ENCODE measurements around the gene WBP2NL.
"Not testable (repeated sequence)": the region's sequence is repeated elsewhere in the genome, so short reads cannot be mapped to it uniquely, and the experiment has no call there.

The WBP2NL gene, protein sequence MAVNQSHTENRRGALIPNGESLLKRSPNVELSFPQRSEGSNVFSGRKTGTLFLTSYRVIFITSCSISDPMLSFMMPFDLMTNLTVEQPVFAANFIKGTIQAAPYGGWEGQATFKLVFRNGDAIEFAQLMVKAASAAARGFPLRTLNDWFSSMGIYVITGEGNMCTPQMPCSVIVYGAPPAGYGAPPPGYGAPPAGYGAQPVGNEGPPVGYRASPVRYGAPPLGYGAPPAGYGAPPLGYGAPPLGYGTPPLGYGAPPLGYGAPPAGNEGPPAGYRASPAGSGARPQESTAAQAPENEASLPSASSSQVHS

DNA sequence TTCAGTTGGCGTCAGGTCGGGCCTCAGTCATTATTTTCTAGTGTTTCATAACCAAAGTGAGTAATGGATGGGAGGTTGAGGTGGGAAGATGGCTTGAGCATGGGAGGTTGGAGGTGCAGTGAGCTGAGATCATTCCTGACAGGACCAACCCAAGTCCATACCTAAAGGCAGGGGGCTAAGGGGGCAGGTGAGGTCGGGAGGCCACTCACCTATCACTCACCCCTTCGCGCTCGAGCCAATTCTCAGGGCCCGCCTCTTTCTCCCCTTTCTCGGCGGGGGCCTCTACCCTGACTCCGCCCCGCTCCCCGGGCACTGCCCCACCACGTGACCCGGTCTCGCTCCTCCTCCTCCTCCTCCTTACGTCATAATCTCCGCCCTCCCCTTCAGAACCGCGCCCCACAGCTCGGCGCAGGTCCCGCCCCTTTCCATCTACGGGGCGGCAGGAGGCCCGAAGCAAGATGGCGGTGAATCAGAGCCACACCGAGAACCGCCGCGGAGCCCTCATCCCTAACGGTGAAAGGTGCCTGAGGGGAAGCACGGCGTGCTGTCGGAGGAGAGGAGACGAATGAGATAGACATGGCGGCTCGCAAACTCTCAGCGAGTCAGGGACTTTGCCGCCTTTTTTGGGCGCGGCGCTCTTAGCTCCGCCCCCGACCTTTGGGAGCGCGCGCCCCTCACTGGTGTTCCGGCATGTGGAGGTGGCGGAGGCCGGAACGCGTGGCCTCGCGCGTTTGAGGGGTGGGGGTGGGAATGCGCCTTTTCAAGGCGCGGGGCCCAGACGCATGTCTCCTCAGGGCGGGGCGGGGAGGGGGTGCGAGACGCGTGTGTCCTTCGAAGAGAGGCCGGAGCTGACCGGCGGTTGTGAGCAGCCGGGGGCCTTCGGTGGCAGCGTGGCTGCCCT lies at the start of gene WBP2NL:
TSS of gene WBP2NL (plus strand) at position 428 of the 901 bp plus-strand sequence. CDS start at position 459, 31 bp downstream.
- peak; percentile 82 to 86 for DNase-seq (ENCODE audit: low read depth in 2 of 2)

DNA sequence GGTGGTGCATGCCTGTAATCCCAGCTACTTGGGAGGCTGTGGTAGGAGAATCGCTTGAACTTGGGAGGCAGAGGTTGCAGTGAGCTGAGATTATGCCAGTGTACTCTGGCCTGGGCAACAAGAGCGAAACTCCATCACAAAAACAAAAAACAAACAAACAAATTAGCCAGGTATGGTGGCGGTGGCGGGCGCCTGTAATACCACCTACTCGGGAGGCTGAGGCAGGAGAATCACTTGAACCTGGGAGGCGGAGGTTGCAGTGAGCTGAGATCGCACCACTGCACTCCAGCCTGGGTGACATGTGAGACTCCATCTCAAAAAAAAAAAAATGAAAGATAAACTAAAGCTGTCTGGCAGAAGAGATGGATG lies 49.7 kb upstream of the WBP2NL start:
- DNase-seq (ENCODE audit: low read depth in 2 of 2): not testable (repeated sequence)

DNA sequence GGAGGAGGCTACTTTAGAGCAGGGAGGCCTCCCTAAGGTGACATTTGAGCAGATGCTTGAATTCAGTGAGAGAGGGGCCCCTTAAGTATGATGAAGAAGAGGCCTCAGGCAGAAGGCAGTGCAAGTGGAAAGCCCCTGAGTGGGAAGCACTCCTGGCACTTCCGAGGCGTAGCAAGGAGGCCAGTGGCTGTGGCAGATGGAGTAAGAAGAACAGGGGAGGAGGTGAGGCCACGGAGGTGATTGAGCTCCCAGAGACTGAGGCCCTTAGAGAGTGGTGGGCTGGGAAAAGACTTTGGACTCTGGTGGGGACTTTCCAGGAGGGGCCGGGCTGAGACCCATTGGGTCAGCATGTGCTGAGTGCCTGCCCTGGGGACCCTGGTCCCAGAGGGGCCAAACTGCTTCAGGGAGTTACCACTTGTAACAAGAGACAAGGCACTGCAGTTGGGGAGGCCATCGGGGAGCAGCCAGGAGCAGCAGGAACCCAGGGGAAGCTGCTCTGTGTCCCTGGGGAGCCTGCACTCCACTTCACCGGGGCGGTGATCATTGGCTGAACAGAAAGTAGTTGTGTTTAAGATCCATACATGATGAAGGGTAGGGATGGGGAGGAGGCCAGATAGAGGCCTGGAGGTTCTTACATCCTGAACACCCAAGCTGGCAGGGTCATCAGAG lies 49.2 kb upstream of the WBP2NL start:
- DNase-seq (ENCODE audit: low read depth in 2 of 2): no peak

DNA sequence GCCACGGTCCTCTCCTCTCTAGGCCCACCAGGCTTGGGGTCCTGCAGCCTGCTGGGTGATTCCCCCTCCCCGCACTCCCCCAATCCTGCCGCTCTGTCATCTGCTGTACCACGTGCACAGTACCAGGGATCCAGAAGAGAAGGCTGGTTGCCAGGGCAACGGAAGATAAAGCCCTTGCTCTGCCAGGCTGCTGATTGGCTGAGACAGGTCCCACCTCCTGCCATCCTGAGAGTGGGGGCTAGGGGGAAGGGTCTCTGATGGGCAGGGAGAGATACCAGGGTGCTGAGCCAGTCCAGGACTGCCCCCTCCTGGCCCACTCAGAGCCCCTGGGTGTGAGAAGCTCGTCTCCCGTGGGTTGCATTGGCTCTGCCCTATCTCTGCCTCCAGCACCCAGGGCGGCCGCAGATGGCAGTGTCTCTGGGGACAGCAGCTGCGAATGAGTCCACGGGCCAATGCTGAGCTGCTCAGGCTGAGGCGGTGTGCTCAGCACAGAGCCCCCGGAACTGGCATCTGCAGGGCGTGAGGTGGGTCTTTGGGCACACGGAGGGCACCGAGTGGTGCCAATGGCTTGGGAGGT lies 46.6 kb upstream of the WBP2NL start, which contains the start of gene SMIM45:
TSS of gene SMIM45 (plus strand) at position 253 of the 577 bp plus-strand sequence.
- no peak for DNase-seq (ENCODE audit: low read depth in 2 of 2)

DNA sequence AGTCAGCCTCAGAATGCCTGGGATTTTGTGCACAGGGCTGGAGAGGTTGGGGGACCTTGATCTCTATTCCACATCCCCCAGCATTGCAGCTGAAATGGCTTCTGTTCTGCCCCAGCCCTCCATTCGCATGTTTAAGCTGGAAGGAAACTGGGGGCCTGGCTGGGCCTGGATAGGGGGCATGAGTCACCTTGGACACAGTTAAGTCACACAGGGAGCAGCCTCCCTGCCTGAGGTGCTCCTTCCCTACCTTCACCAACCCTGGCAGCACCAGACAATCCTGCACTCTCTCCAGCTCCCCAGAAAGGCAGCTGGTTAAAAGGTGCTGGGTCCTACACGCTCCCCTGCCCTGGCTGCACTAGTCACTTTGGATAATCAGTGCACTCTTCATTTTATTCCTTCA lies 45.9 kb upstream of the WBP2NL start:
- no peak for DNase-seq (ENCODE audit: low read depth in 2 of 2)

DNA sequence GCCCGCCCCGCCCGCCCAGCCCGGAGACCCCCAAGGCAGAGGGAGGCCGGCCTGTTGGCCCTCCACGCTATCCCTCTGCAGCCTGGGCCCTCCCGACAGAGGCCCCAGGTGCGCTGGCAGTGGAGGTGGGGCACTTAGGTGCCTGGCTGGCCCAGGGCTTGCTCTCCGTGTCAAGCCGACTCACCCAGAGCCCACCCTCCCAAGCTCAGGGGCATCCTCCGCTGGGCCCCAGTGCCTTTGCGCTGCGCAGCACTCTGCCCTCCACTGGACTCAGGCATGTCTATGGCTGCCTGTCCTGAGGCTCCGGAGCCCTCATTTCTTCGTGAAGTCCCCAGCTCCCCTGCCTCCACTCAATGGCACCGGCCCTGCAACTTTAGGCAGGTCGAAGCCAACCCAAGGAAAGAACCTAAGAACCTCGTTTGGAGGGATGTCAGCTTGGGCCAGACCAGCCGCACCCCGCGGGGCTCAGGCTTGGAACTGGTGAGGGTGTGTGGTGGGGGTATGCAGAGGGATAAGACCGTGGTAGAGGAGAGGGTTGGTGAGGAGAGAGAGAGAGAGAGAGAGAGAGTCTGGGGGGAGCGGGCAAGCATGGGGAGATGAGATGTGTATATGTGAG lies 40.5 kb upstream of the WBP2NL start:
- DNase-seq (ENCODE audit: low read depth in 2 of 2): no peak

DNA sequence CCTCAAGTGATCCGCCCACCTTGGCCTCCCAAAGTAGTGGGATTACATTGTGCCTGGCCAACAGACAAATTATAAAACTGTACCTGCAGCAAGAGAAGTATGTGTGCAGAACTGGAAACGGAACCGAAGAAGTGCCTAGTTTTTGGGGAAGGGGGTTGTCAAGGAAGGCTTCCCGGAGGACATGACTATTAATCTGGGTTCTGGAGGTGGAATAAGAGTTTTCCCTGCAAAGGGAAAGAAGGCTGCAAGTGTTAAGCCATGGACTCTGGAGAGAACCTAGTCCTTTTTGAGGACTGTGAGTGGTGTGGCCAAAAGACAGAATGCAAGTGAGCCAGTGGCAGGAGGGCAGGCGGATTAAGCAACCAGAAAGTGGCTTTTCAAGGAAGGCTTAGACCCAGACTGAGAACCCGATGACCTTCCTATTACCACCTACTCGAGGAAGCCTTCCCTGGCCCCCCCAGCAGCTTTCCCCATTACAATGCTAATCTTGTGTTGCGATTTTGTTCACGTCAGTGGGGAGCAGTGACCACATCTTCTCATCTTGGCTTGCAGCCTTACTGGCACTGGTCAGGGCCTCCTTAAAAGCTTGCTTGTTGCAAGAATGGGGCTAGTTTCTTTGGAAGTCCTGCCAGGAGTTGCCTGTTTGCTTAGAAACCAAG lies 35.0 kb upstream of the WBP2NL start:
- no peak for DNase-seq (ENCODE audit: low read depth in 2 of 2)

DNA sequence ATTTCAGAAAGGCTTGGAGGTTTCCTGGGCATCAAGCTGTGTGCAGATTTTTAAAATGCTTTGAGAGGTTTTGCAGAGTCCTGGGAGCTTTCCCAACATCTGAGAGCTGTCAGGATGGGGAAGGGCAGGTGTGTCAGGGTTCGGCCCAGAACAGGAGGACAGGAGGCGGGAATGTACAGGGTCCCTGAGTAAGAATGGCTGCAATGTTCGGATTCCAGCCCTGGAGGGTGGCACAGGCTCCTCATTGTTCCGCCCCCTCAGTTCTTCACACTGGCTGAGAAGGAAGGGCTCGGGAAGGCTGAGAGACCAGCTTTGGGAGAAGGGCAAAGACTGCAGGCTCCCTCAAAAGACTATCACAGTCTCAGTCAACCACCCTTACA lies 34.5 kb upstream of the WBP2NL start:
- DNase-seq (ENCODE audit: low read depth in 2 of 2): no peak

DNA sequence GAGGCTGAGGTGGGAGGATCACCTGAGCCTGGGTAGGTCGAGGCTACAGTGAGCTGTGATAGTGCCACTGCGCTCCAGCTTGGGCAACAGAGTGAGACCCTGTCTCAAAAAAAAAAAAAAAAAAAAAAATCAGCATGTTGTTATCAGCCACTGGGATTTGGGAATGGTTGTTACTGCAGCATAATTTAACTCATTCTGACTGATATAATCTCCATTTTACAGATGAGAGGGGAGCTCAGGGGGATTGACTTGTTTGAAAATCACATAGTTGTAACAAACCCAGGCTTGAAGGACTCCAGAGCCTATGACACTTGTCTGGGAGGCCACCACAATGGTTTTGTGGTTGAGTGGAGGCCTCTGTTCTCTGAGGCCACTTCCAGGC lies 32.4 kb upstream of the WBP2NL start:
- DNase-seq (ENCODE audit: low read depth in 2 of 2): no peak

DNA sequence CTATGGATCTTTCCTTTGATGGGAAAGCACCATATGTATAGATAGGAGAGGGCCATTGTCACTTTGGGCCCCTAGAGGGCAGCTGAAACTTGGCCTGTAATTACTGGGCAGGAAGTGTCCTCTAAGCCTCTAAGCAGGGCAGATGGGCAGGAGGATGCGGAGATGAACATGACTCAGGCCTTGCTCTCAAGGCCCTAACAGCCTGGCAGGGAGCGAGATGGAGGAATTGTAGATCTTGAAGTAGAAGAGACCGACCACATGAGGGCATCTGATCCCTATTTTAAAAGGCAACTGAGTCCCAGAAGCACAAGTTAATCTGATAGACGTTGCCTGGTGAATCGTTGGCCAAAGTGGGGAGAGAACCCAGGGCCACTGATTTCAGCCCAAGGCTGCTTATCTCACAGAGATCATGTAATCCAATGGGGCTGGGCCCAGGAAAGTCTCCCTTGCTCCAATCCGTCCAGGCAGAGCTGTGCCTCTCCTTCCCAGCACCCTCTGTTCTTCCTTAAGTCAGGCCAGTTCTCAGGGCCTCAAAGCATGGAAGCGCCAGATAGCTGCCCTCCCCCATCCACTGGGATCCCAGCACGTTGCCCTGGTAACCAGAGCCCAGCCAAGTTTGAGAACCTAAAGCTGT lies 31.9 kb upstream of the WBP2NL start:
- no peak for DNase-seq (ENCODE audit: low read depth in 2 of 2)

DNA sequence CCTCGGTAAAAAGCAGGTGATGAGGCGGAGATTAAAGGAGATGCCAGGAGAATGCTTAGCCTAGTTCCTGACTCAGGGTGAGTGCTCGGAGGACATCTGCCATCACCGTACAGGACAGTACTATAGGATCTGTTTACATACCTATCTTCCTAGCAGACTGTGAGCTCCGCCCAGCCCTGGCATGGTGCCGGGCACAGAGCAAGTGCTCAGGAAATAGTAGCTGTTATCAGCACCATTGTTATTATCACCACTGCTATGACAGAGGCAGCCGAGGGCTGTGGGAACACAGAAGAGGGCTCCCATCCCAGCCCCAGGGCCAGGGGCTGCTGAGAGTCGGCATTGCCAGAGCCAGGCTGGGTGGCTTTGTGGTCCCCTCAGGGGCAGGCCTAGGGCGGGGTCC lies 30.0 kb upstream of the WBP2NL start:
- DNase-seq (ENCODE audit: low read depth in 2 of 2): no peak

DNA sequence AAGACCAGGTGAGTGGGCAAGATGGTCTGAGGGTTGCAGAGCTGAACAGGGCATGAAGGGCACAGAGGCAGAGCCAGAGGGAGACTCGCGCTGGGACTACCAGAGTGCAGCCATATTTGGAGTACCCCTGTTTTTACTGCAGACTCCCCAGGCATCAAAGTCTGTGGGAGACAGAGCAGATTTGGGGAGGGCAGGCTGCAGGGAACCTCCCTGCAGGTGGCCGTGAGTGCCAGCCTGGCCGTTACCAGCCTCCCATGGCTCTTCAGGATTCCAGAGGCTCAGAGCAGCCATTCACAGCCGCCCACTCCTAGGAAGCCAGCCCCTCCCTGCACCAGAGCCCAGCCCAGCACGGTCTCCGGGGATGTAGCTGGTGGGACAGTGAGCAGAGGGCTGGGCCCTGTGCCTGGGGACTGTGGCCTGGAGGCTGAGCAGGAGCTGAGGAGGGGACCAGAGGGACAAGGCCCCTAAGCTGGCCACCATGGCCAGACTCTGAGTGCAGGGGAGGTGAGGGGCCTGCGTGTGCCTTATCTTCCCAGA lies 29.4 kb upstream of the WBP2NL start, which contains the start of gene SEPTIN3:
TSS of gene SEPTIN3 (plus strand) at position 334 of the 537 bp plus-strand sequence. CDS start 2,050 bp downstream, outside the sequence.
- no peak for DNase-seq (ENCODE audit: low read depth in 2 of 2)

DNA sequence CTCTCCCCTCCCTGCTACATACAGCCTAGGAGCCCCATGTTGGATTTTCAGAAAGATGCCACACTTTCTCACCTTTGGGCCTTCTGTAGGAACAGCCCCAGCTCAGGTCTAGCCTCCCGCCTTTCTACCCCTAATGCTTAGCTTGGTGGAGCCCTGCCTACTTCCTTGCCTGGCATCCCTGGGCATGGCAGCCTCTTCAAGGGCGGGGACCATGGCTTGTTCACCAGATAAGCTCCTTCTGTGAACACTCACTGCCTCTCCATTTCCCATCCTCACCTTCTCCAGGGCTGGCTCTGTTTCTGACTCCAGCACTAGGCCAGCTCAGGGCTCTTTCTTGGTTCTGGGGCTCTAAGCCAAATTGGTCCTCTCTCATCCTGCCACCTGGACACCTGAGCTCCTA lies 28.0 kb upstream of the WBP2NL start:
- DNase-seq (ENCODE audit: low read depth in 2 of 2): no peak

DNA sequence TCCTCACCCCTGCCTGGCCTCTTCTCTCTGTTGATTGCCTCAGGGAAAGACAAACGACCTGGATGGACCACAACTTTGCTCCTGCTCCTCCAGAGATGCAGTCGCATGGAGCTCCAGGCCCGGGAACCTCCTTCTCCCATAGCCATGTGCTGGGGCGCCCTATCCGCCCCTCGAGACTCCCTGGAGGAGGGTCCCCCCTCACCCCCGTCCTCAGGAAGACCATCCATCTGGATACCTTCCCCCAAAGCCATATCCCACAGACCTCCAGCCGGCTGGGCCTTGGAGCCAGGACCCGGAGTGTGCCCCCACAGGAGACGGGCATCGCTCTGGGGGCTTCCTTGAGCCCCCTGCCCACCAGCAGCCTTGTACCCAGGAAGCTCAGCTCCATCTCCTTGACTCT lies 27.2 kb upstream of the WBP2NL start:
- DNase-seq (ENCODE audit: low read depth in 2 of 2): no peak

DNA sequence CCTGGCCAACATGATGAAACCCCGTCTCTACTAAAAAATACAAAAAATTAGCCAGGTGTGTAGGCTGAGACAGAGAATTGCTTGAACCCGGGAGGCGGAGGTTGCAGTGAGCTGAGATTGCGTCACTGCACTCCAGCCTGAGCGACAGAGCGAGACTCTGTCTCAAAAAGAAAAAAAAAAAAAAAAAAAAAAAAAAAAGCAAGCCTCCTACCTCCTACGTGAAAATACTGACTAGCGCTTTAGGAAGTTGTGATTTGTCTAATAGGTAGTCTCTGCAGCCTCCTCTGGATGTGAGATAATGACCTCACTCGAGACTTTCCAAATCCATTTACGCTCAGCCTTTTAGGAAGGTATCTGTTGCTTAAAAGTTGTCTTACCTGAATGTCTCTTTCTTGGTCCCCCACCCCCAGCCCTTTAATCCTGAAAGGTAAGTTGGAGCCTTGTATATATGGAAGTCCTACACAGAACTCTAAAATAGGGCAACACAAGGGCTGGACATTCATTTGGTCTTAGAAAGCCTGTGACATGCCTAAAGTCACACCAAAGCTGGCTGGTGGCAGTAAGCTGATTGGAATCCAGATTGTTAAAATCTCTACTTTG lies 23.8 kb upstream of the WBP2NL start:
- no peak for DNase-seq (ENCODE audit: low read depth in 2 of 2)

DNA sequence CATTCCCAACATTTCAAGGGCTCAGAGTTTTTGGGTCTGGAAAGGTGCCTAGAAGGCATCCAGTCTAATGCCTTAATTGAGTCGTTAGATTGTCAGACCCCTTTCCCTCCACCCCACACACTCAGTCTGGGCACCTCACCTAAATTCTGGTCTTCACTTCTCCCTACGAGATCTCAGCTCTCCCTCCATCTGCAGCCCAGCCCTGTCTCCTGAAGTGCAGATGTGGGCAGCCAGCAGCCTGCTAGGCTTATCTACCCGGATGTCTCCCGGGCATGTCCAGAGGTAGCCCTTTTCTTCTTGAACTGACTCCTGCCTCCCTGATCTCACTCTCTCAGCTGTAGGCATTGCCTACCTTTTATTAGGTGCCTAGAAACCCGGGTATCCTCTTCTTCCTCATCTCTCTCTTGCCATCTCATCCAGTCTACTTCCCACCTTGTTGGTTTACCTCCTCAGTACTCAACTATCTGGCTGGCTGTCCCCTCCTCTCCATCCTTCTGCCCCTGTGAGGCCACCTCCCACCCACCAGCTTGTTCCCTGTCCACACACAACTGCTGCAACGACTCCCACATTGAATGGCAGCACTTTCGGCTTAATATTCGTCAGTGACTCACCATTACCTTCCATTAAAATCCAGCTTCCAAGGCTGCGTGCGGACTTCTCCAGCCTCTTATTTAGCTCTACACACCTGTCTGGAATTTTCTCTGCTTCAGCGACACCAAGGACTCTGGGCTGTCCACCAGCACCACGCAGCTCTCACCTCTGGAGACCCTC lies 23.1 kb upstream of the WBP2NL start:
- DNase-seq (ENCODE audit: low read depth in 2 of 2): no peak

DNA sequence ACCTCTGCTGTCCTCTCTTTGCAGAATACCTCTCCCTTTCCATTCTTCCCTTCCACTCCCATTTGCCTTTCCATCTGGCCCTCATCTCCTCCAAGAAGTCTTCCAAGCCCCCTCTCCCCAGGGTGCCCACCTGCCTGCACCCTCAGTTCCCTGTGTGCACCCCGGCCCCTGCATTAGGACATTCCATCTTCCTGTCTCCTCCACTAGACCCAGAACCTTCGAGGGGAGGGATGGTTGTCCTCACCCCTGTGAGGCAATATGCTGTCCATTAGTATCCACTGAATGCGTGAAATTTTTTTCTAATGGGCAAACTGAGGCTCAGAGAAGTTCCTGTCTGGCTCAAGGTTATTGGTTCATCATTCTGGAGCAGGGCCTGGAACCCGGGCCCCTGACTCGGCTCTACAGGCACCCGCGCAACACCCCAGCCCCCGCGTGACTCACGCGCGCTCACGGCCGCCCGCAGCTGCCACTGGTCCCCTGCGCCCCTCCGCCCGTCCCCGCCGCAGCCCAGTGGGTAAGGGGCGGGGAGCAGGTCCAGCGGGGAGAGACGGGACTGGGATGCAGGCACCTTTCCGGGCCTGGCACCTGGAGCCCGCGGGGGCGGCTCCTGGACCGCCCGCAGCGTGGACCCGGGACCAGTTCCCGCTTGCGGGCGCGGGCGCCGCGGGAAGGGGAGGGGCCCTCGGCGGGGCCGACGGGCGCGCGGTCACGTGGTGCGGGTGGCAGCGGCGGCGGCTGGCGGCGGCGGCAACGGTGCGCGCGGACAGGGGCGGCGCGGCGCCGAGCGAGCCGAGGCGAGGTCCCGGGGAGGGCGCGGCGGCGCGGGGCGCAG lies 22.3 kb upstream of the WBP2NL start:
- DNase-seq (ENCODE audit: low read depth in 2 of 2): peak in 1 of 2 donors; percentile 34

DNA sequence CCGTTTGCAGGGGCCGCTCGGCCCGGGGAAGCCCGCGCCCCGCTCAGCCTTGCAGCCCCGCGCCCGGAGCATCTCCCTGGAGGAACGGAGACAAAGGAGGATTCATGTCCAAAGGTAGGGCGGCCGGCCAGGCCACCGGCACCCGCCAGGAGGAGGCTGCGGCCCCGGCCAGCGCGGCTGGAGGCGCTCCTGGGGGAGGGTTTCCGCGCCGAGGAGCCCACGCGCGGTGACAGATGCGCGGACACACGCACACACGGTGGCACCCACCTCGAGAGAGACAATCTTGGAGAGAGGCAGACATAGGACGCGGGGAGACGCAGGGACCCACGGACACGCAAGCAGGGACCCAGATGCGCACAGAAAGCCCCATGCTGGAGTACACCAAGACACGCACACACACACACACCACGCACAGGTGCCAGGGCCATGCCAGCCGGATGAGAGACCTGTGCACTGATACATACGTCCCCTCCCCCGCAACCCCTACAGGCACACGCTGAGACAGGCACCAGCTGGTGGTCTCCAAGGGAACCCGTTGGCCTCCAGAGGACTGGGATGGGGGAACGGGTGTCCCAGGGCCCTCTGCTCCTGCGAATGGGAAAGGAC lies 21.5 kb upstream of the WBP2NL start:
- DNase-seq (ENCODE audit: low read depth in 2 of 2): no peak
